Neuronal stem cell (in vitro differentiated cells): Measurements from ENCODE around the gene GLG1.

Experiments
- DNase-seq: peaks from one replicate; pipeline ENCODE4 v3.0.0-alpha.2; 2013; ENCODE audit warnings: low spot score
- H2AFZ ChIP-seq: one replicate; pipeline ENCODE4 v1.6.1; 2013; ENCODE audit warnings: mild to moderate bottlenecking, low read length, inconsistent platforms
- H2AK5ac ChIP-seq: 2 replicates; pipeline ENCODE4 v1.6.1; 2013; ENCODE audit warnings: low read depth, mild to moderate bottlenecking, inconsistent platforms, low read length, moderate library complexity, mixed read lengths
- H2BK120ac ChIP-seq: 2 replicates; pipeline ENCODE4 v1.6.1; 2013; ENCODE audit warnings: low read depth, mild to moderate bottlenecking, inconsistent platforms, low read length, moderate library complexity, mixed read lengths
- H2BK12ac ChIP-seq: one replicate; pipeline ENCODE4 v1.6.1; 2013; ENCODE audit warnings: low read length, inconsistent platforms
- H2BK15ac ChIP-seq: 2 replicates; pipeline ENCODE4 v1.6.1; 2013; ENCODE audit warnings: mild to moderate bottlenecking, low read length, inconsistent platforms, mixed read lengths
- H2BK5ac ChIP-seq: one replicate; pipeline ENCODE4 v1.6.1; 2013; ENCODE audit warnings: inconsistent platforms, mild to moderate bottlenecking, low read length, moderate library complexity
- H3K14ac ChIP-seq: one replicate; pipeline ENCODE4 v1.6.1; 2013; ENCODE audit warnings: low read length, inconsistent platforms
- H3K18ac ChIP-seq: 2 replicates; pipeline ENCODE4 v1.6.1; 2013; ENCODE audit warnings: low read length, inconsistent platforms
- H3K23ac ChIP-seq: 2 replicates; pipeline ENCODE4 v1.6.1; 2013; ENCODE audit warnings: low read depth, mild to moderate bottlenecking, mixed read lengths, low read length, inconsistent platforms; ENCODE audit not compliant: poor library complexity
- H3K27ac ChIP-seq: replicated peaks from 3 replicates; pipeline ENCODE4 v1.5.1; 2013; ENCODE audit warnings: low read length, inconsistent platforms
- H3K27me3 ChIP-seq, 3 experiments: 2 replicates each; pipeline ENCODE4 v1.6.1; 2013; ENCODE audit warnings: low read length in 3 of 3, mild to moderate bottlenecking in 2 of 3, inconsistent platforms in 1 of 3, low read depth in 1 of 3, mixed read lengths in 1 of 3, moderate library complexity in 1 of 3; ENCODE audit not compliant: control insufficient read depth in 3 of 3, insufficient read depth in 3 of 3
- H3K36me3 ChIP-seq, 2 donors: replicated peaks in 1 of 2; 2 replicates each; pipeline ENCODE4 v1.6.1; 2013; ENCODE audit warnings: low read length in 2 of 2; ENCODE audit not compliant: control insufficient read depth in 2 of 2, insufficient read depth in 2 of 2
- H3K4ac ChIP-seq: 2 replicates; pipeline ENCODE4 v1.6.1; 2013; ENCODE audit warnings: inconsistent platforms, mild to moderate bottlenecking, low read length, moderate library complexity
- H3K4me1 ChIP-seq, 2 donors: 1 replicate in 1 of 2; 2 replicates in 1 of 2; pipeline ENCODE4 v1.6.1; 2013; ENCODE audit warnings: low read length in 2 of 2, low read depth in 1 of 2; ENCODE audit not compliant: control insufficient read depth in 2 of 2, insufficient read depth in 1 of 2
- H3K4me2 ChIP-seq: one replicate; pipeline ENCODE4 v1.6.1; 2013; ENCODE audit warnings: mild to moderate bottlenecking, low read length, inconsistent platforms; ENCODE audit not compliant: insufficient read depth, poor library complexity, severe bottlenecking
- H3K4me3 ChIP-seq, 2 donors: 2 replicates each; pipeline ENCODE4 v1.5.1; 2013; ENCODE audit warnings: low read length in 2 of 2, mild to moderate bottlenecking in 2 of 2, inconsistent platforms in 1 of 2, moderate library complexity in 1 of 2
- H3K79me1 ChIP-seq: one replicate; pipeline ENCODE4 v1.6.1; 2013; ENCODE audit warnings: low read depth, mild to moderate bottlenecking, inconsistent platforms, low read length, moderate library complexity
- H3K9ac ChIP-seq: one replicate; pipeline ENCODE4 v1.6.1; 2013; ENCODE audit warnings: mild to moderate bottlenecking, low read depth, low read length, inconsistent platforms; ENCODE audit not compliant: poor library complexity
- H3K9me3 ChIP-seq, 2 donors: replicated peaks in 1 of 2; 2 replicates each; pipeline versions ENCODE3 to v1.6.1; 2013; ENCODE audit warnings: low read length in 2 of 2, mild to moderate bottlenecking in 2 of 2, inconsistent platforms in 1 of 2, low read depth in 1 of 2, mixed read lengths in 1 of 2, moderate library complexity in 1 of 2; ENCODE audit not compliant: control insufficient read depth in 2 of 2, insufficient read depth in 1 of 2
- H4K8ac ChIP-seq: one replicate; pipeline ENCODE4 v1.6.1; 2013; ENCODE audit warnings: low read depth, mild to moderate bottlenecking, inconsistent platforms, low read length, moderate library complexity
- H4K91ac ChIP-seq: one replicate; pipeline ENCODE4 v1.6.1; 2013; ENCODE audit warnings: low read length, low read depth, mild to moderate bottlenecking, inconsistent platforms; ENCODE audit not compliant: poor library complexity
- WGBS, 2 donors: extraction: QIAGEN DNeasy Blood & Tissue Kit; methylation state at CpG; one replicate each; pipeline ENCODE4 v1.1.7; 2013; ENCODE audit warnings: missing lambda C conversion rate in 2 of 2, mixed read lengths in 1 of 2; ENCODE audit not compliant: insufficient read length in 2 of 2, insufficient replicate concordance in 1 of 2; ENCODE audit errors: extremely low coverage in 2 of 2; 5-methylcytosine and 5-hydroxymethylcytosine counted together

Gene GLG1

DNA sequence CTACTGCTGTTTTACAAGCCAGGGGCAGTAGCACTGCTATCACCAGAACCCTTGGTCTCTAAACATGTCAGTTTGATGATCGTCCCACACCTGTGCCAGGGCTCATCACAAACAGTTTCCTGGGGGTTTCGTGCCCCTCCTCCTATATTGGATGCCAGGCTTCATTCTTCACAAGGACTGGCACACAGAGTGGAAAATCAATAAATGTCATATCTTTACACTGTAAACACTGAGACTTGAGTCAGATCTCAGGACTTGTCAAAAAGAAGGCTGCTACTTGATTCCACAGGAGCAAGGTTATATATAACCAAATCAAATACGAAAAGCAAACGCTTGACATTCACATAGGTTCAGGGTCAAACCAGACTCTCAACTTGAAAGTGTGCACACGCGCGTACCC is 146.4 kb downstream of the GLG1 start:
- no peaks in the 10 kb centered on the region for H3K9me3 ChIP-seq
- no peak overlapping the region for H3K27ac ChIP-seq
- H3K18ac ChIP-seq, result no peak overlapping the region
- H3K27me3 ChIP-seq, result no peaks in the 10 kb centered on the region
- H2BK120ac ChIP-seq, result no peak overlapping the region
- H2BK15ac ChIP-seq, result no peak overlapping the region
- H2AFZ ChIP-seq, result no peak overlapping the region
- no peak overlapping the region for H3K4me3 ChIP-seq
- no peak overlapping the region for H3K23ac ChIP-seq
- H4K8ac ChIP-seq, result no peak overlapping the region
- H2AK5ac ChIP-seq, result no peak overlapping the region
- no peak overlapping the region for H2BK5ac ChIP-seq
- no peak for DNase-seq
- no peak overlapping the region for H4K91ac ChIP-seq
- H3K4ac ChIP-seq, result no peak overlapping the region
- H3K14ac ChIP-seq, result no peak overlapping the region
- WGBS, 2 donors, result no CpG with 5 or more reads among the region's 7 CpGs
- H3K4me1 ChIP-seq, result no peaks in the 10 kb centered on the region
- H3K4me2 ChIP-seq, result no peak overlapping the region
- H3K9ac ChIP-seq, result no peak overlapping the region
- H3K79me1 ChIP-seq, result no peaks in the 10 kb centered on the region
- peaks cover 31 to 93% of the 10 kb centered on the region in 2 donors for H3K36me3 ChIP-seq
- no peak overlapping the region for H2BK12ac ChIP-seq

GRCh38 chr16:74456290-74456625 is 150.7 kb downstream of the GLG1 start:
- H2BK120ac ChIP-seq, result no peak overlapping the region
- no peak overlapping the region for H4K91ac ChIP-seq
- no peak for DNase-seq
- no peak overlapping the region for H2AFZ ChIP-seq
- no peak overlapping the region for H3K4me2 ChIP-seq
- H2AK5ac ChIP-seq, result no peak overlapping the region
- H3K14ac ChIP-seq, result no peak overlapping the region
- no peak overlapping the region for H2BK15ac ChIP-seq
- no peak overlapping the region for H2BK12ac ChIP-seq
- no CpG with 5 or more reads among the region's 16 CpGs for WGBS, 2 donors
- no peaks in the 10 kb centered on the region for H3K27me3 ChIP-seq
- no peak overlapping the region for H3K9ac ChIP-seq
- H4K8ac ChIP-seq, result no peak overlapping the region
- peaks cover 0 to 3% of the 10 kb centered on the region in 2 donors for H3K9me3 ChIP-seq
- H3K4ac ChIP-seq, result no peak overlapping the region
- no peak overlapping the region for H2BK5ac ChIP-seq
- H3K4me3 ChIP-seq, result no peak overlapping the region
- H3K27ac ChIP-seq, result no peak overlapping the region
- peaks cover 36 to 93% of the 10 kb centered on the region in 2 donors for H3K36me3 ChIP-seq
- no peak overlapping the region for H3K18ac ChIP-seq
- no peaks in the 10 kb centered on the region for H3K4me1 ChIP-seq
- no peak overlapping the region for H3K23ac ChIP-seq
- no peaks in the 10 kb centered on the region for H3K79me1 ChIP-seq

- H2AFZ ChIP-seq, result no peak overlapping the region
- no peak overlapping the region for H3K23ac ChIP-seq
- peaks cover 0 to 3% of the 10 kb centered on the region in 2 donors for H3K9me3 ChIP-seq
- H3K9ac ChIP-seq, result no peak overlapping the region
- WGBS, 2 donors, result no CpG with 5 or more reads among the region's 10 CpGs
- H2BK120ac ChIP-seq, result no peak overlapping the region
- H3K79me1 ChIP-seq, result no peaks in the 10 kb centered on the region
- no peak overlapping the region for H3K4me3 ChIP-seq
- H2BK15ac ChIP-seq, result no peak overlapping the region
- no peak overlapping the region for H2BK5ac ChIP-seq
- no peak overlapping the region for H3K27ac ChIP-seq
- peaks cover 39 to 95% of the 10 kb centered on the region in 2 donors for H3K36me3 ChIP-seq
- no peak overlapping the region for H3K14ac ChIP-seq
- no peak overlapping the region for H4K91ac ChIP-seq
- H3K27me3 ChIP-seq, result no peaks in the 10 kb centered on the region
- DNase-seq, result no peak
- no peaks in the 10 kb centered on the region for H3K4me1 ChIP-seq
- no peak overlapping the region for H4K8ac ChIP-seq
- H3K4me2 ChIP-seq, result no peak overlapping the region
- no peak overlapping the region for H3K4ac ChIP-seq
- H3K18ac ChIP-seq, result no peak overlapping the region
- no peak overlapping the region for H2BK12ac ChIP-seq
- no peak overlapping the region for H2AK5ac ChIP-seq
Observed at GRCh38 chr16:74455619-74456289, 151.2 kb downstream of the GLG1 start.

DNA sequence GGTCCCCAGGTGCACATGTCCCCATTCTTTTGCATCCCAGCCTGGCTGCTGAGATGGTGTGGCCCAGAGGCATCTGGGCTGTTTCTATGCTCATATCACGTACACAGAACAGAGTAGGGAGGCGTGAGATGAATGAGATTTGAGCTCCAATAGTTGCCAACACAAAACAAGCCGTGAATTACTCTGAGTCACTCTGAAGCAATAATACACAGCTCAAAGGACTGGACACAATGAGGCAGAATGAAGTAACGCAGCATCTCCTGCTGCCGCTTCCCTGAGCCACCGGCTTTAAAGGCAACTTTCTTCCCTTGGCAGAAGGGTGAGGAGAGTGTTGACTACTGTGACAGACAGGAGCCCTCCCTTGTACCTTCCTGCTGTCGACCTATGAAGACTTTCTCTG is 151.7 kb downstream of the GLG1 start:
- Histone ChIP-seq H3K4me1 (no peaks in the 10 kb centered on the region), H2BK5ac (no peak overlapping the region), H3K27me3 (no peaks in the 10 kb centered on the region), H3K27ac (no peak overlapping the region), H3K9me3 (peaks cover 0 to 3% of the 10 kb centered on the region in 2 donors), H3K9ac (no peak overlapping the region), H3K4ac (no peak overlapping the region), H3K4me2 (no peak overlapping the region), H2BK15ac (no peak overlapping the region), H4K91ac (no peak overlapping the region), H3K23ac (no peak overlapping the region), H2BK120ac (no peak overlapping the region), H3K4me3 (no peak overlapping the region), H3K18ac (no peak overlapping the region), H3K14ac (no peak overlapping the region), H4K8ac (no peak overlapping the region), H2AFZ (no peak overlapping the region), H2AK5ac (no peak overlapping the region), H3K36me3 (peaks cover 39 to 93% of the 10 kb centered on the region in 2 donors), H3K79me1 (no peaks in the 10 kb centered on the region), H2BK12ac (no peak overlapping the region)
- DNase-seq, result no peak
- no CpG with 5 or more reads among the region's 7 CpGs for WGBS, 2 donors
